BE2C (cell line): ENCODE results near the gene C5AR1.
"Not testable (repeated sequence)": the region's sequence is repeated elsewhere in the genome, so short reads cannot be mapped to it uniquely, and the experiment has no call there.

Experiments
- DNase-seq: peaks from one replicate; pipeline ENCODE4 v3.0.0-alpha.2; 2020
- H3K27me3 ChIP-seq: fragments of 250-450 bp; sonication (Bioruptor Pico); 2 replicates; pipeline ENCODE4 v1.5.1; 2020; ENCODE audit warnings: mild to moderate bottlenecking
- H3K36me3 ChIP-seq: fragments of 250-450 bp; sonication (Bioruptor Pico); 2 replicates; pipeline ENCODE4 v1.5.1; 2020; ENCODE audit warnings: mild to moderate bottlenecking
- H3K4me1 ChIP-seq: fragments of 250-450 bp; sonication (Bioruptor Pico); 2 replicates; pipeline ENCODE4 v1.5.1; 2020
- H3K4me3 ChIP-seq: 2 replicates; pipeline ENCODE4 v1.5.1; 2011; ENCODE audit warnings: low read depth, low read length
- H3K9me3 ChIP-seq: fragments of 250-450 bp; sonication (Bioruptor Pico); 2 replicates; pipeline ENCODE4 v1.5.1; 2020
- CTCF ChIP-seq: IDR thresholded peaks from 2 replicates; pipeline ENCODE4 v1.5.1; 2012; ENCODE audit warnings: mild to moderate bottlenecking, low read depth, low read length

The C5AR1 gene

GRCh38 chr19:47331931-47332547, 22.4 kb downstream of the C5AR1 start, which contains the start of gene C5AR2:
Gene C5AR2 (plus strand): TSS chr19:47332175. CDS start chr19:47340800, 8,625 bp downstream.
- no peak within 1 kb of the TSS for H3K4me3 ChIP-seq
- TF ChIP-seq CTCF, result no peak

GRCh38 chr19:47336765-47337718, 27.4 kb downstream of the C5AR1 start:
- H3K36me3 ChIP-seq, DNase-seq, H3K9me3 ChIP-seq, H3K4me1 ChIP-seq, H3K4me3 ChIP-seq, H3K27me3 ChIP-seq: not testable (repeated sequence)

More at GRCh38 chr19:47331931-47332547, 22.4 kb downstream of the C5AR1 start, which contains the start of gene C5AR2:
- Histone ChIP-seq H3K27me3 (no peaks in the 10 kb centered on the region), H3K4me1 (no peaks in the 10 kb centered on the region), H3K9me3 (no peaks in the 10 kb centered on the region), H3K36me3 (no peaks in the 10 kb centered on the region)
- no peak for DNase-seq

GRCh38 chr19:47339196-47339880, 29.7 kb downstream of the C5AR1 start:
- no peak for TF ChIP-seq CTCF
- no peak for DNase-seq
- no peaks in the 10 kb centered on the region for H3K9me3 ChIP-seq

GRCh38 chr19:47340477-47341208, 31.0 kb downstream of the C5AR1 start:
- DNase-seq, result no peak
- TF ChIP-seq CTCF, result no peak
- H3K9me3 ChIP-seq, result no peaks in the 10 kb centered on the region
- H3K27me3 ChIP-seq, result no peaks in the 10 kb centered on the region
- H3K4me3 ChIP-seq, result no peak overlapping the region
- no peaks in the 10 kb centered on the region for H3K4me1 ChIP-seq
- no peaks in the 10 kb centered on the region for H3K36me3 ChIP-seq

More at GRCh38 chr19:47339196-47339880, 29.7 kb downstream of the C5AR1 start:
- H3K27me3 ChIP-seq, result no peaks in the 10 kb centered on the region
- H3K36me3 ChIP-seq, result no peaks in the 10 kb centered on the region
- H3K4me1 ChIP-seq, result no peaks in the 10 kb centered on the region
- H3K4me3 ChIP-seq, result no peak overlapping the region

GRCh38 chr19:47341734-47342133, 32.1 kb downstream of the C5AR1 start:
- no peaks in the 10 kb centered on the region for H3K36me3 ChIP-seq
- no peaks in the 10 kb centered on the region for H3K27me3 ChIP-seq
- H3K4me1 ChIP-seq, result no peaks in the 10 kb centered on the region
- DNase-seq, result no peak
- TF ChIP-seq CTCF, result no peak
- no peak overlapping the region for H3K4me3 ChIP-seq
- H3K9me3 ChIP-seq, result no peaks in the 10 kb centered on the region
